Activated CD8-positive, alpha-beta memory T cell treated with anti-CD3 and anti-CD28 coated beads, Interleukin-2, amount 10 ng/mL, durations not matched to agents 7 days and 5 days (primary cell): ENCODE measurements around the gene AGXT2. TPM values are rescaled to one million over a fixed set of nuclear protein-coding genes. Genes with fewer than 3 reads are reported as not detected.
A peak's percentile ranks its signal among the peaks of the same experiment; 100 is the strongest.

ENCODE experiments used
- ATAC-seq: fragments of 150-1000 bp; cut with Tn5 transposase; one replicate; pipeline ENCODE4 v1.10.0; 2021; ENCODE audit warnings: moderate library complexity
- CTCF ChIA-PET: fragments of 350-600 bp; sonication (Branson Sonifier 250); formaldehyde crosslinking; loops from one replicate; lab custom pipeline; 2021; ENCODE audit warnings: antibody characterized with exemption; lab: Charles Lee
- DNase-seq: peaks from one replicate; pipeline ENCODE4 v3.0.0-alpha.2; 2020
- H3K27ac Mint-ChIP-seq: one replicate; pipeline ENCODE4 v1.8.0; 2021; ENCODE audit warnings: mild to moderate bottlenecking, mixed read lengths
- H3K27me3 Mint-ChIP-seq: one replicate; pipeline ENCODE4 v1.8.0; 2021; ENCODE audit warnings: mixed read lengths
- H3K36me3 Mint-ChIP-seq: one replicate; pipeline ENCODE4 v1.8.0; 2021; ENCODE audit warnings: mild to moderate bottlenecking, mixed read lengths
- H3K4me1 Mint-ChIP-seq: one replicate; pipeline ENCODE4 v1.8.0; 2021; ENCODE audit warnings: mixed read lengths
- H3K4me3 Mint-ChIP-seq: one replicate; pipeline ENCODE4 v1.8.0; 2021; ENCODE audit warnings: mild to moderate bottlenecking, moderate library complexity, mixed read lengths
- H3K9me3 Mint-ChIP-seq: one replicate; pipeline ENCODE4 v1.8.0; 2022; ENCODE audit warnings: low read depth, mixed read lengths
- total RNA-seq, 2 experiments: library from RNA; stranded (reverse); gene quantifications; one replicate each; pipeline ENCODE4 v1.2.3, GENCODE V29; 2021

The AGXT2 gene
- not detected for total RNA-seq

GRCh38 chr5:35047785-35048404 is at the start of gene AGXT2:
TSS of gene AGXT2 (minus strand) at chr5:35047949. CDS start at chr5:35047892, 57 bp downstream.
- ATAC-seq (no peak), DNase-seq (no peak)
- CTCF ChIA-PET = no interaction called here
- Mint-ChIP-seq H3K9me3 (no peaks in the 10 kb centered on the region), H3K36me3 (no peaks in the 10 kb centered on the region), H3K27me3 (peaks cover 19% of the 10 kb centered on the region), H3K4me3 (no peak within 1 kb of the TSS), H3K4me1 (no peaks in the 10 kb centered on the region), H3K27ac (no peak within 1 kb of the TSS)

- no peak for ATAC-seq
- Mint-ChIP-seq H3K9me3 (no peaks in the 10 kb centered on the region), H3K4me1 (no peaks in the 10 kb centered on the region), H3K4me3 (no peak overlapping the region), H3K27ac (no peak overlapping the region), H3K27me3 (peaks cover 6% of the 10 kb centered on the region), H3K36me3 (no peaks in the 10 kb centered on the region)
- DNase-seq = no peak
- CTCF ChIA-PET = no interaction called here
These were observed 49.2 kb upstream of the AGXT2 start for GRCh38 chr5:35096932-35097331.

GRCh38 chr5:35096216-35096615 is 48.5 kb upstream of the AGXT2 start:
- CTCF ChIA-PET = interaction anchor here (0.7 kb wide), 1 partner anchor 763 kb away, joined by 3 read pairs; no protein-coding TSS in a partner anchor
- Mint-ChIP-seq H3K27me3 (peaks cover 5% of the 10 kb centered on the region), H3K27ac (no peak overlapping the region), H3K9me3 (no peaks in the 10 kb centered on the region), H3K4me1 (no peaks in the 10 kb centered on the region), H3K36me3 (no peaks in the 10 kb centered on the region), H3K4me3 (no peak overlapping the region)
- DNase-seq (no peak), ATAC-seq (no peak)

- Mint-ChIP-seq H3K27me3 (peaks cover 5% of the 10 kb centered on the region), H3K27ac (no peak overlapping the region), H3K4me1 (no peaks in the 10 kb centered on the region), H3K36me3 (no peaks in the 10 kb centered on the region), H3K9me3 (no peaks in the 10 kb centered on the region), H3K4me3 (no peak overlapping the region)
- CTCF ChIA-PET = no interaction called here
- DNase-seq = no peak
- ATAC-seq = no peak
These were observed 47.6 kb upstream of the AGXT2 start for GRCh38 chr5:35095366-35095765.

GRCh38 chr5:35094948-35095347 is 47.2 kb upstream of the AGXT2 start:
- DNase-seq (no peak), ATAC-seq (no peak)
- Mint-ChIP-seq H3K9me3 (no peaks in the 10 kb centered on the region), H3K4me1 (no peaks in the 10 kb centered on the region), H3K4me3 (no peak overlapping the region), H3K36me3 (no peaks in the 10 kb centered on the region), H3K27ac (no peak overlapping the region), H3K27me3 (peaks cover 5% of the 10 kb centered on the region)
- CTCF ChIA-PET = no interaction called here

GRCh38 chr5:35092703-35093102 is 45.0 kb upstream of the AGXT2 start:
- no peak overlapping the region for H3K4me3 Mint-ChIP-seq
- peaks cover 6% of the 10 kb centered on the region for H3K27me3 Mint-ChIP-seq
- DNase-seq (no peak), ATAC-seq (no peak)
- no peaks in the 10 kb centered on the region for H3K4me1 Mint-ChIP-seq
- CTCF ChIA-PET = interaction anchor here (1.6 kb wide), 1 partner anchor 21 kb away, joined by 5 read pairs; no protein-coding TSS in a partner anchor
- no peaks in the 10 kb centered on the region for H3K36me3 Mint-ChIP-seq
- H3K27ac Mint-ChIP-seq = no peak overlapping the region
- H3K9me3 Mint-ChIP-seq = no peaks in the 10 kb centered on the region

- Mint-ChIP-seq H3K27ac (no peak overlapping the region), H3K36me3 (no peaks in the 10 kb centered on the region), H3K4me1 (no peaks in the 10 kb centered on the region), H3K9me3 (no peaks in the 10 kb centered on the region), H3K4me3 (no peak overlapping the region), H3K27me3 (peaks cover 10% of the 10 kb centered on the region)
- ATAC-seq (no peak), DNase-seq (no peak)
- CTCF ChIA-PET = interaction anchor here (1.6 kb wide), 1 partner anchor 20 kb away, joined by 5 read pairs; no protein-coding TSS in a partner anchor
These were observed 44.0 kb upstream of the AGXT2 start for GRCh38 chr5:35091704-35092103.

- DNase-seq (peak; percentile 58), ATAC-seq (peak; percentile 42)
- H3K27ac Mint-ChIP-seq = no peak overlapping the region
- no peaks in the 10 kb centered on the region for H3K36me3 Mint-ChIP-seq
- CTCF ChIA-PET = interaction anchor here (0.9 to 1.5 kb wide), 3 partner anchors 347 to 837 kb away, joined by 3 to 6 read pairs (median 4); no protein-coding TSS in a partner anchor
- peaks cover 20% of the 10 kb centered on the region for H3K27me3 Mint-ChIP-seq
- no peak overlapping the region for H3K4me3 Mint-ChIP-seq
- no peaks in the 10 kb centered on the region for H3K9me3 Mint-ChIP-seq
- no peaks in the 10 kb centered on the region for H3K4me1 Mint-ChIP-seq
These were observed 41.9 kb upstream of the AGXT2 start for GRCh38 chr5:35089334-35090314.

- no peaks in the 10 kb centered on the region for H3K36me3 Mint-ChIP-seq
- H3K9me3 Mint-ChIP-seq = no peaks in the 10 kb centered on the region
- H3K27me3 Mint-ChIP-seq = peaks cover 20% of the 10 kb centered on the region
- no peak overlapping the region for H3K27ac Mint-ChIP-seq
- CTCF ChIA-PET = no interaction called here
- DNase-seq (no peak), ATAC-seq (no peak)
- H3K4me1 Mint-ChIP-seq = no peaks in the 10 kb centered on the region
- no peak overlapping the region for H3K4me3 Mint-ChIP-seq
These were observed 40.2 kb upstream of the AGXT2 start for GRCh38 chr5:35087991-35088390.

GRCh38 chr5:35083150-35083549 is 35.4 kb upstream of the AGXT2 start:
- Mint-ChIP-seq H3K36me3 (no peaks in the 10 kb centered on the region), H3K9me3 (no peaks in the 10 kb centered on the region), H3K27ac (no peak overlapping the region), H3K4me1 (no peaks in the 10 kb centered on the region), H3K4me3 (no peak overlapping the region), H3K27me3 (peaks cover 16% of the 10 kb centered on the region)
- no peak for DNase-seq
- CTCF ChIA-PET = no interaction called here
- no peak for ATAC-seq

- ATAC-seq = no peak
- no peak overlapping the region for H3K27ac Mint-ChIP-seq
- CTCF ChIA-PET = no interaction called here
- DNase-seq = no peak
- H3K4me1 Mint-ChIP-seq = no peaks in the 10 kb centered on the region
- no peaks in the 10 kb centered on the region for H3K9me3 Mint-ChIP-seq
- no peaks in the 10 kb centered on the region for H3K36me3 Mint-ChIP-seq
- no peak overlapping the region for H3K4me3 Mint-ChIP-seq
- H3K27me3 Mint-ChIP-seq = peaks cover 14% of the 10 kb centered on the region
These were observed 34.8 kb upstream of the AGXT2 start for GRCh38 chr5:35082530-35082929.

- Mint-ChIP-seq H3K36me3 (no peaks in the 10 kb centered on the region), H3K4me3 (no peak overlapping the region), H3K27me3 (peaks cover 8% of the 10 kb centered on the region), H3K4me1 (no peaks in the 10 kb centered on the region), H3K27ac (no peak overlapping the region), H3K9me3 (no peaks in the 10 kb centered on the region)
- CTCF ChIA-PET = no interaction called here
- DNase-seq = no peak
- ATAC-seq = no peak
These were observed 33.4 kb upstream of the AGXT2 start for GRCh38 chr5:35081134-35081533.

GRCh38 chr5:35073160-35073559 is 25.4 kb upstream of the AGXT2 start:
- Mint-ChIP-seq H3K4me3 (no peak overlapping the region), H3K4me1 (no peaks in the 10 kb centered on the region), H3K27ac (no peak overlapping the region), H3K36me3 (no peaks in the 10 kb centered on the region), H3K9me3 (no peaks in the 10 kb centered on the region), H3K27me3 (peaks cover 6% of the 10 kb centered on the region)
- ATAC-seq (no peak), DNase-seq (no peak)
- CTCF ChIA-PET = no interaction called here
